Measurements from ENCODE around the gene GNA14. TPM values are rescaled to one million over a fixed set of nuclear protein-coding genes. Genes with fewer than 3 reads are reported as not detected.
"Not testable (repeated sequence)": the region's sequence is repeated elsewhere in the genome, so short reads cannot be mapped to it uniquely, and the experiment has no call there.

GNA14 gene
- total and polyA plus RNA-seq, 2 donors, result 8.8 to 17.6 TPM

DNA sequence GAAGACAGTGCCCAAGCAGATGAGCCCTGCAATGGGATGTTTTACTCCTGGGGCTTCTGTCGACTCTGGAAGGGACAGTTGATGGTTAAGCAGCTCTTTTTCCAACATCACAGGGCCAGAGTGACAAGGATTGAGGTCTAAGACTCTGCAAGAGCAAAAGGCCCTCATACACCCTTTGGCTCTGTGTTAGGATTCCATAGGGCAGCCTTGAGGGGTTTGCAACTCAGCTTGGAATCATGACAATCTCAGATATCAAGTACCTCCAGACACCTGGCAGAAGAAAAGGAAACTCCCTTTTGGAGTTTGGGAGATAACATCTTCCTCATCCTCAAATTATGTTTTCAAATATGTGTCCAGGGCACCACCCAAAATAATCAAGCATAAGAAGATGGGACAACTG lies 205.7 kb downstream of the GNA14 start:
- 87% methylated on average over 1 of the region's 1 CpG for WGBS
- no peak for DNase-seq (ENCODE audit: extremely low spot score)
- Histone ChIP-seq H3K27ac (ENCODE audit: low read depth) (no peak overlapping the region), H3K36me3 (ENCODE audit: insufficient read depth) (no peaks in the 10 kb centered on the region), H3K4me1 (ENCODE audit: insufficient read depth) (no peaks in the 10 kb centered on the region), H3K4me3 (ENCODE audit: low read depth, low read length) (no peak overlapping the region)

DNA sequence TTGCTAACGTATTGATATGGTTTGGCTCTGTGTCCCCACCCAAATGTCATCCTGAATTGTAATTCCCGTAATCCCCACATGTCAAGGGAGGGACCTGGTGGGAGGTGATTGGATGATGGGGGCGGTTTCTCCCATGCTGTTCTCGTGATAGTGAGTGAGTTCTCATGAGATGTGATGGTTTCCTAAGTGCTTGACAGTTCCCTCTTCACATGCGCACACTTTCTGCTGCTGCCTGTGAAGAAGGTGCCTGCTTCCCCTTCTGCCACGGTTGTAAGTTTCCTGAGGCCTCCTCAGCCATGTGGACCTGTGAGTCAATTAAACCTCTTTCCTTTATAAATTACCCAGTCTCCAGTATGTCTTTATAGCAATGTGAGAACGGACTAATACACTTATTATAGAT lies 207.0 kb downstream of the GNA14 start:
- H3K4me1 ChIP-seq (ENCODE audit: insufficient read depth); H3K4me3 ChIP-seq (ENCODE audit: low read depth, low read length); DNase-seq (ENCODE audit: extremely low spot score); H3K27ac ChIP-seq (ENCODE audit: low read depth); H3K36me3 ChIP-seq (ENCODE audit: insufficient read depth): not testable (repeated sequence)
- 84% methylated on average over 7 of the region's 7 CpGs for WGBS

GRCh38 chr9:77440057-77440456 lies 208.1 kb downstream of the GNA14 start:
- DNase-seq (ENCODE audit: extremely low spot score), result no peak
- H3K4me3 ChIP-seq (ENCODE audit: low read depth, low read length), result no peak overlapping the region
- no peaks in the 10 kb centered on the region for H3K36me3 ChIP-seq (ENCODE audit: insufficient read depth)
- H3K4me1 ChIP-seq (ENCODE audit: insufficient read depth), result no peaks in the 10 kb centered on the region
- H3K27ac ChIP-seq (ENCODE audit: low read depth), result no peak overlapping the region
- 42% methylated on average over 10 of the region's 10 CpGs for WGBS

DNA sequence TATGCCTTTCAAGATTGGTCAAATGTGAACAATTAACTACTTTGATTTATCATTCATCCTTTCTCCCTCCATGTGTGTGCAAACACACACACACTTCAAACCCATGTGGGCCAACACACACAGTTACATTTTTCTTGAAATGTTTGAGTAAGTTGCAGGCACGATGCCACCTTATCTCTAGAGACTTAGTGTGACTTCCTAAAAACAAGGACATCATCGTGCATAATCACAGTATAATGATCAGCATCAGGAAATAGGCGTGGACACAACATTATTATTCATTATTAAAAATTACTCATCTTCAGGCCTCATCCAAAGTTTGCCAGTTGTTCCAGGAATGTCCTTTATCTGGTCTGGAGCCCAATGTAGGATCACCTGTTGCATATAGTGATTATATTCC lies 209.5 kb downstream of the GNA14 start:
- H3K36me3 ChIP-seq (ENCODE audit: insufficient read depth), result no peaks in the 10 kb centered on the region
- DNase-seq (ENCODE audit: extremely low spot score), result no peak
- 71% methylated on average over 3 of the region's 3 CpGs for WGBS
- no peak overlapping the region for H3K27ac ChIP-seq (ENCODE audit: low read depth)
- no peak overlapping the region for H3K4me3 ChIP-seq (ENCODE audit: low read depth, low read length)
- H3K4me1 ChIP-seq (ENCODE audit: insufficient read depth), result no peaks in the 10 kb centered on the region

DNA sequence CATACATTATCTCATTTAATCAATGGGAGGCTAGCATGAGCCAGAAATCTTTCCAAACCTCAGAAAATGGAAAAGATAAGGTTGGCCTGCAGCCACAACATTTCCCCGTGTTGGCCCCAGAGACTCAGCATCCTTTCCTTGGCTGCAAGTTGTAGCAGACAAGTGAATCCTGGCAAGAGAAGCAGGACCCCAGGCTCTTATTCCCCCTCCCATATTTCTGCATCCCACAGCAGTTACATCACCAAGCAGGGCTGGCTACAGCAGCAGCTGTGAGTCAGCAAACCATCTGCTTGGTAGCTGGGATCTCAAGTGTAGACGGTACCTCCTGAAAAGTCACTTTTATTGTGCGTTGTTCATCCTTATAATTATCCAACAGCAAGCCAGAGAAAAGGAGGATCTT lies 212.4 kb downstream of the GNA14 start:
- DNase-seq (ENCODE audit: extremely low spot score), result peak; percentile 55
- no peak overlapping the region for H3K4me3 ChIP-seq (ENCODE audit: low read depth, low read length)
- no peak overlapping the region for H3K27ac ChIP-seq (ENCODE audit: low read depth)
- no peaks in the 10 kb centered on the region for H3K4me1 ChIP-seq (ENCODE audit: insufficient read depth)
- no peaks in the 10 kb centered on the region for H3K36me3 ChIP-seq (ENCODE audit: insufficient read depth)
- 54% methylated on average over 3 of the region's 3 CpGs for WGBS

DNA sequence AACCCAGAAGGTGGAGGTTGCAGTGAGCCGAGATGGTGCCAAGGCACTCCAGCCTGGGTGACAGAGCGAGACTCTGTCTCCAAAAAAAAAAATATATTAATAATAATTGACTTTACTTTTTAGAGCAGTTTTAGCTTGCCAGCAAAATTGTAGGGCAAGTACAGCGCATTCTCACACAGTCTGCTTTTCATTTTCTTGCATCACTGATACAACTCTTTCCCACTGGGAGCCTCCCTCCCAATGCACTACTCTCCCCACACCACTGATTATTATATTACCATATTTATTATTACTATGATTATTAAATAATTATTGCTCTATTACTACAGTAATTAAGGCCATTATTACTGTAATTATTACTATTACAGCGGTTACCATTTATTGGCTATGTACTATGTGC lies 212.8 kb downstream of the GNA14 start:
- WGBS, result 89% methylated on average over 4 of the region's 4 CpGs
- Histone ChIP-seq H3K4me1 (ENCODE audit: insufficient read depth) (no peaks in the 10 kb centered on the region), H3K27ac (ENCODE audit: low read depth) (no peak overlapping the region), H3K36me3 (ENCODE audit: insufficient read depth) (no peaks in the 10 kb centered on the region), H3K4me3 (ENCODE audit: low read depth, low read length) (no peak overlapping the region)
- DNase-seq (ENCODE audit: extremely low spot score), result no peak

DNA sequence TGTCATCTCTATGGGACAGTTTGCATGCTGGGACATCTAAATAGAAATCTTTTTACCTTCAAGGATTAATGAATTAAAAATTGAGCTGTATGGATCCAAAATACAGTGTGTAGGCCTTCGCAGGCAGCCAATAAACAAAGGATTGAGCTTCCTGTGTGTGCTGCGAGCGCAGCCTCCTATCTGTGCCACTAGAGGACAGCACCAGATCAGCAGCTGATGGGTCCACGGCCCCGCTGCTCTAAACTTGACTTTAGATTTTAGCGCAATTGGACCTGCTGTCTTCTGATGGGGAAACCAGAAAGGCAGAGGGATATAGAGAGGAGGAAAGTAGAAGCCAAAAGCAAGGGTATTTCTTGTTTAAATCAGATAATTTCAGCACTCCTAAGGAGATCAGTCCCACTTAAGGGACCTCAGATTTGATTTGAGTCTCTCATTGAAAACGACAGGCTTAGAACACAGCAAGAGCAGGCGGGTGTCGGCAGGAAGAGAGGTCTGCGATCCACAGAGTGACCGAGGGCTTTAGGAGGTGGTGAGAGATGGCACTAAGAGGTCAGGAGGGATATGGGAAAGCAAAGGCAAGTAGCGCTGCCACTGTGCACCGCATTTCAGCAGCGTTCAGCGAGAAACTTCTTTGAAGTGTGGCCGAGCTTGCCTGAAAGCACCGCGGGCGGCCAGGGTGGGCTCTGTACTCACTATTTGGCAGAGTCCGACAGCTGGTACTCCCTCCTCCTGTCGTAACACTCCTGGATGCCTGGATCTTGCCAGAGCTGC lies 214.3 kb downstream of the GNA14 start:
- H3K4me1 ChIP-seq (ENCODE audit: insufficient read depth), result no peaks in the 10 kb centered on the region
- no peak for DNase-seq (ENCODE audit: extremely low spot score)
- H3K27ac ChIP-seq (ENCODE audit: low read depth), result no peak overlapping the region
- no peaks in the 10 kb centered on the region for H3K36me3 ChIP-seq (ENCODE audit: insufficient read depth)
- no peak overlapping the region for H3K4me3 ChIP-seq (ENCODE audit: low read depth, low read length)
- WGBS, result 64% methylated on average over 21 of the region's 21 CpGs

DNA sequence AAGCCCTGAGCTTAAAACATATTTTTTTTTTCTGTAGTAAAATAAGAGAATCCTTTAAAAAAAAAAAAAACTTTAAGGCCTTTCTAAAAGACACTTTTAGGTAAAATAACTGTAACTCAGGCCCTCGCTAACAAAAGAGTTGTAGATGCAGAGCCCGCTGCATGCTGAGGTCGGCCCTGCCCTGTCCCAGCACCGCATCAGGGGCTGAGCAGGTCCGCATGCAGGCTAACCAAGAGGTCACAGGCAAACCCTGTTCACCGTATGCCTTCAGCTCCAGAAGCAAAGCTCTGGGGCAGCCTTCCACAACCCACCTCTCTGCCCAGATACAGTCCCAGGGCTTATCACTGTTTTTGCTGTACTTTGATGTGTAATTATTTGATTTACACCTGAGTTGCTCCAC lies 216.1 kb downstream of the GNA14 start:
- 92% methylated on average over 6 of the region's 6 CpGs for WGBS
- no peaks in the 10 kb centered on the region for H3K4me1 ChIP-seq (ENCODE audit: insufficient read depth)
- H3K27ac ChIP-seq (ENCODE audit: low read depth), result no peak overlapping the region
- DNase-seq (ENCODE audit: extremely low spot score), result no peak
- H3K36me3 ChIP-seq (ENCODE audit: insufficient read depth), result no peaks in the 10 kb centered on the region
- H3K4me3 ChIP-seq (ENCODE audit: low read depth, low read length), result no peak overlapping the region

DNA sequence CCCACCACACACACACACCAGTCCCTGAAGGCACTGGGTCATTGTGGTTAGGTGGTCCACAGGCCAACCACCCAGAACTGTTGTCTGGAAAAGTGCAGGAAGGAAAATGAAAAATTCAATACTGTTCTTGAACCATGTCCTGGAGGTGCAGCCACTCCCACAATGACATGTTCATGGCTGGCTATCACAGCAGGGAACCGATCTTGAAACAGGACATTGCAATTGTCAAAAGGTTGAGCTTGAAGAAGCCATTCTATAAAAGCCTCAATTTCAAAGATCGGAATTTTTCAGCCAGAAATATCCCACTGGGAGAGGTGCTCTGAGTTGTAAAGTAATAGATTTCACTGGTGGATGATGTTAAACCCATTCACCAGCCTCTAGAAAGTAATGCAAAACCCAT lies 218.2 kb downstream of the GNA14 start:
- no peaks in the 10 kb centered on the region for H3K36me3 ChIP-seq (ENCODE audit: insufficient read depth)
- H3K4me3 ChIP-seq (ENCODE audit: low read depth, low read length), result no peak overlapping the region
- no peak overlapping the region for H3K27ac ChIP-seq (ENCODE audit: low read depth)
- no peak for DNase-seq (ENCODE audit: extremely low spot score)
- 74% methylated on average over 2 of the region's 2 CpGs for WGBS
- H3K4me1 ChIP-seq (ENCODE audit: insufficient read depth), result no peaks in the 10 kb centered on the region

GRCh38 chr9:77427256-77427927 lies 220.7 kb downstream of the GNA14 start:
- 76% methylated on average over 7 of the region's 7 CpGs for WGBS
- Histone ChIP-seq H3K4me3 (ENCODE audit: low read depth, low read length) (no peak overlapping the region), H3K36me3 (ENCODE audit: insufficient read depth) (no peaks in the 10 kb centered on the region), H3K4me1 (ENCODE audit: insufficient read depth) (no peaks in the 10 kb centered on the region), H3K27ac (ENCODE audit: low read depth) (no peak overlapping the region)
- DNase-seq (ENCODE audit: extremely low spot score), result no peak

DNA sequence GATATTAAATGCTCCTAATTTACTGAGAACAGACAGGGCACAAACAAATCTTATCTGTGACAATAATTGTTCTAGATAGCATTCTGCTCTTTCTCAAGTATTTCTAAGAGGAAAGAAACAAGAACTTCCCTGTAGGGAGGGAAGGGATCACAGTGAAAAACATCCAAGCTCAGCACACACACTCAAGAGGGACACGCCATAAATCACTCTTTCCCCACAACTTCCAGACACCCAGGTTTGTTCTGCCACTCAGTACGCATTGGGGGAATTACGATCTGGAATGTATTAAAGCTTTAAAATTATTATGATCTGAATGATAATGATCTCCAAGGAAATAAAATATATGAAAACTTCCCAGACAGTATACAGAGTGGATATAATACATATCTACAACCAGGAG lies 221.4 kb downstream of the GNA14 start:
- Histone ChIP-seq H3K4me3 (ENCODE audit: low read depth, low read length) (no peak overlapping the region), H3K36me3 (ENCODE audit: insufficient read depth) (no peaks in the 10 kb centered on the region), H3K4me1 (ENCODE audit: insufficient read depth) (no peaks in the 10 kb centered on the region), H3K27ac (ENCODE audit: low read depth) (no peak overlapping the region)
- DNase-seq (ENCODE audit: extremely low spot score), result no peak
- WGBS, result 53% methylated on average over 3 of the region's 3 CpGs

GRCh38 chr9:77424993-77425392 lies 223.1 kb downstream of the GNA14 start:
- DNase-seq (ENCODE audit: extremely low spot score), result no peak
- no peak overlapping the region for H3K27ac ChIP-seq (ENCODE audit: low read depth)
- H3K4me1 ChIP-seq (ENCODE audit: insufficient read depth), result no peaks in the 10 kb centered on the region
- H3K36me3 ChIP-seq (ENCODE audit: insufficient read depth), result no peaks in the 10 kb centered on the region
- WGBS, result 84% methylated on average over 2 of the region's 2 CpGs
- H3K4me3 ChIP-seq (ENCODE audit: low read depth, low read length), result no peak overlapping the region

GRCh38 chr9:77423841-77424240 lies 224.3 kb downstream of the GNA14 start:
- no peak for DNase-seq (ENCODE audit: extremely low spot score)
- Histone ChIP-seq H3K4me1 (ENCODE audit: insufficient read depth) (no peaks in the 10 kb centered on the region), H3K27ac (ENCODE audit: low read depth) (no peak overlapping the region), H3K4me3 (ENCODE audit: low read depth, low read length) (no peak overlapping the region), H3K36me3 (ENCODE audit: insufficient read depth) (no peaks in the 10 kb centered on the region)
- 91% methylated on average over 3 of the region's 3 CpGs for WGBS

DNA sequence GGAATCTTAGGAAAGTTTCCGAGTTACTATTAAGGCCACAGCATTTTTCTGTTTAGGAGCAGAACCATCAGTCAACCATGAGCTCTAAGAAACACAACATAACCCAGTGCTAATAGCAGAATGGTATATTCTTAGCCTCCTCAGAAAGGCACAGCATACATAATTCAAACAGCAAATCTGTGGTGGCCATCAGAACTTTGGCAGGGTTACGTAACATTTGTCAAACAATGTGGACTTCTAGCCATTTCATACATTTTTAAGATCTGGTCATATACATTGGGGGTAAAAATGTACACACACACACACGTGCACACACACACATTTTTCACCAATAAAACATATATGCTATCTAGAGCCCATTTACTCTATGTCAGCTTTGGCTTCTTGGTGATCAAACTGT lies 225.2 kb downstream of the GNA14 start:
- WGBS, result 94% methylated on average over 3 of the region's 3 CpGs
- no peak overlapping the region for H3K27ac ChIP-seq (ENCODE audit: low read depth)
- no peaks in the 10 kb centered on the region for H3K36me3 ChIP-seq (ENCODE audit: insufficient read depth)
- H3K4me1 ChIP-seq (ENCODE audit: insufficient read depth), result no peaks in the 10 kb centered on the region
- no peak for DNase-seq (ENCODE audit: extremely low spot score)
- H3K4me3 ChIP-seq (ENCODE audit: low read depth, low read length), result no peak overlapping the region

All from urinary bladder (tissue), 4 donors.